HCEC 1CT (cell line): ENCODE data around the gene ARNT2.
A peak's percentile ranks its signal among the peaks of the same experiment; 100 is the strongest.
"Not testable (repeated sequence)": the region's sequence is repeated elsewhere in the genome, so short reads cannot be mapped to it uniquely, and the experiment has no call there.

Source experiments
- DNase-seq: peaks from one replicate; pipeline ENCODE4 v3.0.0-alpha.2; 2017

The ARNT2 gene

DNA sequence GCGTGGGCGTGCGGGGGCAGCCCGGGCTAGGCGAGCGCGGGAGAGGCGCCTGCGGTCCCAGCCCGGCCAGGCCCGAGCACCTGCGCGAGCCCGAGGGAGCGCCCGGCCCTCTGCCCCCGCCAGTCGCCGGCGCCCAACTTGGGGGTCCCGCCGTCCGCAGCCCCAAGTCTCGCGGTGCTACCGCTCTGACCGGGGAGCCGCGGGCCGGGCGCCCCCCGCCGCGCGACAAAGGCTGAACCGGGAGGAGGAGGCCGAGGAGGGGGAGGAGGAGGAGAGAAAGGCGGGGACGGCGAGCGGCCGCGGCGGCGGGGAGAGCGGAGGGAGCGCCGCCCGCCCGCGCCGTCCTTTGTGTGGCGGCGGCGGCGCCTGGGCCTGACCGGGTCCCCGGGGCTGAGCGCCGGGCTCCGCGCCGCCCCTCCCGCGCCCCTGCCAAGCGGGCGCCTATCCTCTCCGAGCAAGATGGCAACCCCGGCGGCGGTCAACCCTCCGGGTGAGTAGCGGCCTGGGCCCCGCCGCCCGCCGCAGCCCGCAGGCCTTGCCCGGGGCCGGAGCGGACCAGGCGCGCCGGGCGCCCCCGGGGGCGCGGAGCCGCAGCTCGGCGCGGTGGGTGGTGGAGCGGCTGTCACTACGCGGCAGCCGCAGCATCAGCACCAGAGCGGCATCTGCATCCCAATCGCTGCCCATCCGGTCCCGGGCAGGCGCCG lies at the start of gene ARNT2:
Gene ARNT2 (plus strand): TSS at position 326 of the 704 bp plus-strand sequence. CDS start 134 bp downstream, at position 460.
- DNase-seq, result no peak

DNA sequence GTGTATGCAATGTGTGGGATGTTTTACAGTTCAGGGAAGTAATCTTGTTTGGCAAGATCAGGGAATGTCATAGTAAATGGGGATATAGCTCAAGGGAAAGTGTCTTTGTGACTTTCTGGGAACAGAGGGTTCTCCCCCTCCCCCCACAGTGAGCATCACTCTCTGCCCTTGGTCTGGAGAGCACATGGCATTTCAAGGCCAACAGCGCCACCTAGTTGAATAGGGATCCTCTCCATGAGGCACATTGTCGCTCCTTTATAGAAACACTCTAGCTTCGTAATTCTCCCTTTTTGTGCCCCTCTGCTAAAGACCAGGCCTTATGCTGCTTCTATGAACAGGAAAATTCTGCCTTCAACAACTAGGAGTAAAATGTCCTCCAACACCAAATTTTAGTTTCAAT lies 37.1 kb upstream of the ARNT2 start:
- peak; percentile 5 for DNase-seq

GRCh38 chr15:80367661-80368060 lies 36.5 kb upstream of the ARNT2 start:
- no peak for DNase-seq

- DNase-seq, result no peak
Measured at GRCh38 chr15:80371924-80372323, 32.3 kb upstream of the ARNT2 start.

- no peak for DNase-seq
Measured at GRCh38 chr15:80374441-80374840, 29.7 kb upstream of the ARNT2 start.

GRCh38 chr15:80375968-80376891 lies 28.0 kb upstream of the ARNT2 start:
- no peak for DNase-seq

- no peak for DNase-seq
Measured at GRCh38 chr15:80379693-80380092, 24.5 kb upstream of the ARNT2 start.

DNA sequence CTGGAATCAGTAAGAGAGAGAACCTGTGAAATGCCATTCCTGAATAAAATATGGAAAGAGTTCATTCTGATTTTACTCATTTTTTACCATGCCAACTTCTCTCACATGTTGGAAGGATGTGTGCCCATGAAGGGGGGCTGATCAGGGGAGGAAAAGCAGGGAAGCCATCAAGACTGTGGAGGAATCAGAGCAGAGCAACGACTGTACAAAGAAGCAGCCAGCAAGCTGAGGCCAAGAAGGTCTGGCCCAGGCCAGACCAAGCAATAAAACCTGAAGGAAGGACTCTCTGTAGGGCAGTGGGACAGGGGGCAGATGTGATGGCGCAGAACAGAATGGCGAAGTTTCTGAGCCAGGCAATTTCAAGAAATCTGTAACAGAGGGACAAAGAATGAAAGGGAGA lies 24.0 kb upstream of the ARNT2 start:
- no peak for DNase-seq

DNA sequence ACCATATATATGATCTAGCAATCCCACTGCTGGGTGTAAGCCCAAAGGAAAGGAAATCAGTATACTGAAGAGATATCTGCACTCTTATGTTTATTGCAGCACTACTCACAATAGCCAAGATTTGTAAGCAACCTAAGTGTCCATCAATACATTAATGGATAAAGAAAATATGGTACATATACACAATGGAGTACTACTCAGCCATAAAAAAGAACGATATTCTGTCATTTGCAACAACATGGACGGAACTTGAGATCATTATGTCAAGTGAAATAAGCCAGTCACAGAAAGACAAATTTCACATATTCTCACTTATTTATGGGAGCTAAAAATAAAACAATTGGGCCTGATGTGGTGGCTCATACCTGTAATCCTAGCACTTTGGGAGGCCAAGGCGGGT lies 21.9 kb upstream of the ARNT2 start:
- no peak for DNase-seq

GRCh38 chr15:80384432-80384831 lies 19.8 kb upstream of the ARNT2 start:
- no peak for DNase-seq

- DNase-seq, result no peak
Measured at GRCh38 chr15:80386151-80386550, 18.0 kb upstream of the ARNT2 start.

DNA sequence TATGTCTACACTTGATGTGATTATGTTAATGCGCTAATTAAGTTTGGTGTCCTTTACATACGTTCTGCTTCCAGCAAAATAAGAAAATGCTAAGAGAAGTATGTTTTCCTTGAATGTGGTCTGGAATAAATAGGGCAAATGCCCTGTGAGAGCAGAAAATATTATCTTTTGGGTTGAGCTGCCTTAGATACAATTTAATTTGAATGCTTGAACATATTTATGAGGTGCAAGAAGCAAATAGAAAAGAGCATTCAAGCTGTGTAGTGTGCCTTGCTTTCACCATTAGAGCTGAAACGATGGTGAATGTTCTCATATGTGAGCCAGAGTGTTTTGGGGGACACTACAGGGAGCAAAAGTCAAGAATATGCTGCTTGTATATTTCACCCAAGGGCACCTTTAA lies 15.9 kb upstream of the ARNT2 start:
- DNase-seq, result no peak

DNA sequence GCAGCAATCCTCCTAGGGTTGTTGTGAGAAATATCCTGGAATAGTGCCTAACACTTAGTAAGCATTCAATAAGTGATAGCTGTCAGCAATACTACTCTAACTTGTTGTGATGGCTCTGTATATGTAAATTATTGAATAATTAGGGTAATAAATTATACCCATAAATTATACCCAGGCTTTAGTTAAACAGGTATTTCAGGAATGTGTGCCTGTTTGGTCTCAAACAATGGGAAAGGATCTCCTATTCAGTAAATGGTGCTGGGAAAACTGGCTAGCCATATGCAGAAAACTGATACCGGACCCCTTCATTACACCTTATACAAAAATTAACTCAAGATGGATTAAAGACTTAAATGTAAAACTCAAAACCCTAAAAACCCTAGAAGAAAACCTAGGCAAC lies 14.8 kb upstream of the ARNT2 start:
- no peak for DNase-seq

DNA sequence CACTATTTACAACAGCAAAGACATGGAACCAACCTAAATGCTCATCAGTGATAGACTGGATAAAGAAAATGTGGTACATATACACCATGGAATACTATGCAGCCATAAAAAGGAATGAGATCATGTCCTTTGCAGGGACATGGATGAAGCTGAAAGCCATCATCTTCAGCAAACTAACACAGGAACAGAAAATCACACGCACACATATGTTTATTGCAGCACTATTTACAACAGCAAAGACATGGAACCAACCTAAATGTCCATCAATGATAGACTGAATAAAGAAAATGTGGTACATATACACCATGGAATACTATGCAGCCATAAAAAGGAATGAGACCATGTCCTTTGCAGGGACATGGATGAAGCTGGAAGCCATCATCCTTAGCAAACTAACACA lies 13.2 kb upstream of the ARNT2 start:
- DNase-seq, result not testable (repeated sequence)

GRCh38 chr15:80395616-80396015 lies 8.6 kb upstream of the ARNT2 start:
- DNase-seq, result no peak

- no peak for DNase-seq
Measured at GRCh38 chr15:80396096-80396495, 8.1 kb upstream of the ARNT2 start.

DNA sequence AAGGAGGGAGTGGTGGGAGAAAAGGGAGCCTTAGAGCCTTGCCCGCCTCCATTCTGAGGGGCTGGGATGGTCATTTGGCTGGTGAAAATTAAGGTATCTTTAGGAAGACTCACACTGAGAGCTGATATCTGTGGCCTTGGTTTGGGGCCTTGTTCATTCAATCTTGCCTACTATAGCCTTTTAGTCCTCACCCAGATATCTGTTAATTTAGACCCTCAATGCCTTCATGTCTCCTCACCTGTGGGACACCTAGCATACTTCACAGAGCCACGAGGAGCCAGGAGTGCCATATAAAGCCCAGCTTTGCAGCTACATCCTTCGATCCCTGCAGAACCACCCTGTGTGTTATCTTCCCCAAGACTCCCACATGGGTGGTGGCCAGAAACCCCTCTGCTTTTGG lies 4.7 kb upstream of the ARNT2 start:
- no peak for DNase-seq

DNA sequence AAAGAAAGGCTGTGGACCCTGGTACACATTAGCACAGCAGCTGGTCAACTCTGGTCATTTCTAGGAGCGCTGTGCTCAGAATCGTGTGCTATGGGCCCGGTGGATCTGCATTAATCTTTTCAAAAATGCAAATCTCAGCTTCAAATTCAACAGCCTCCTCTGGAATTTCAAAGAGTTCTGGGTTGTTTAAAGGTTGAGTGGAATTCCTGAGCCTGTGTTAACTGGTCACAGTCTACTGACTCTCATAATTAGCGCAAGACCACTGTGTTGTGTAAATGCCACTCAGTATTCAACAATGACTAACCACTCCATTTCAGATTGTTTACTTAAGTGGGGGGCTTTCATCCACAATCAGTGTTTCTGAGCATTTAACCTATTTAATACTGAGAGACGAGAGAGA lies 2.7 kb upstream of the ARNT2 start:
- no peak for DNase-seq

GRCh38 chr15:80402339-80402738 lies 1.8 kb upstream of the ARNT2 start:
- DNase-seq, result no peak

DNA sequence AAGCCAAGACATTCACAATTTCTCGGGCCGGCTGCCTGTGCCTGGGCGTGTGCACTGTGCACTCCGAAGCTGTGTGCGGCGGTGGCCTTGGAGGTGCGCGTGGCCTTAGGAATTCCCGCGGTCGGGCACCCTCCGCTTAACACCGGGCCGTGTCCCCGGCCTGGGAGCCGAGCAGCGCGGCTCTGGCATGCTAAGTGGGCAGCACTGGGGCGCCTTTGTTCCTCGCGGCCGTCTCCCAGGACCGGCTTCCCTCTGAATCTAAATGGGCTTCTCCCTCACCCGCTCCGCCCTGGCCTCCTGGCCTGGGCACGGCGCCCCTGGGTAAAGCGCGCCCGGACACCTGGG lies 498 bp upstream of the ARNT2 start:
- DNase-seq, result no peak

GRCh38 chr15:80404761-80405553 lies 775 bp downstream of the ARNT2 start:
- no peak for DNase-seq

GRCh38 chr15:80405554-80405850 lies 1.3 kb downstream of the ARNT2 start:
- DNase-seq, result no peak

GRCh38 chr15:80405970-80406369 lies 1.8 kb downstream of the ARNT2 start:
- DNase-seq, result no peak

DNA sequence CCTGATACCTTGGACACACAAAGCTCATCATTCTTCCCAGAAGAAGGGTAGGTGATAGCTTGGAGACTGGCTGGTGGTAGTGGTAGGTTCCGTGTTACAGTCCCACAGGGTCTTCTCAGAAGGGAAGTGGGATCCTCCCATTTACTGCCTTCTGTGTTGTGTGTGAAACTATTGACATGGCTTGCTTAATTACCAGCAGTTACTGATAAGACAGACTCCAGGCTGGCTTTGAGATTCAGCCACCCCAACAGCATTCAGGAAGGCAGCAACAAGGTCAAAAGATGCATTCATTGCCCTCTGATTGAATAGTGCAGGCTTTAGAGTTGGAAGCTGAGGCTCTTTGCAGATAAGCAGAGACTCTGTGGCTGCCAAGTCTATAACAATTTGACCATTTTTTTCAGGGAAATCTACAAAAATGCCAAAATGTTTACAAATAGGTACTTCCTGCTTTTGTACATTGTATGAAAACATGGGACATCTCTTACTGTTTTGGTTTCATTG lies 7.7 kb downstream of the ARNT2 start:
- DNase-seq, result no peak
